IPS-NIHi11 (cell line): ENCODE measurements around the gene DLX4.

Experiments used
- DNase-seq: peaks from one replicate; pipeline ENCODE4 v3.0.0; 2012; ENCODE audit warnings: mixed read lengths, low spot score

DLX4 gene

GRCh38 chr17:50014471-50015088, 45.6 kb downstream of the DLX4 start:
- DNase-seq = no peak

GRCh38 chr17:50015146-50015545, 46.2 kb downstream of the DLX4 start:
- DNase-seq = no peak

- DNase-seq = no peak
Observed at GRCh38 chr17:50018909-50019308, 49.9 kb downstream of the DLX4 start.

DNA sequence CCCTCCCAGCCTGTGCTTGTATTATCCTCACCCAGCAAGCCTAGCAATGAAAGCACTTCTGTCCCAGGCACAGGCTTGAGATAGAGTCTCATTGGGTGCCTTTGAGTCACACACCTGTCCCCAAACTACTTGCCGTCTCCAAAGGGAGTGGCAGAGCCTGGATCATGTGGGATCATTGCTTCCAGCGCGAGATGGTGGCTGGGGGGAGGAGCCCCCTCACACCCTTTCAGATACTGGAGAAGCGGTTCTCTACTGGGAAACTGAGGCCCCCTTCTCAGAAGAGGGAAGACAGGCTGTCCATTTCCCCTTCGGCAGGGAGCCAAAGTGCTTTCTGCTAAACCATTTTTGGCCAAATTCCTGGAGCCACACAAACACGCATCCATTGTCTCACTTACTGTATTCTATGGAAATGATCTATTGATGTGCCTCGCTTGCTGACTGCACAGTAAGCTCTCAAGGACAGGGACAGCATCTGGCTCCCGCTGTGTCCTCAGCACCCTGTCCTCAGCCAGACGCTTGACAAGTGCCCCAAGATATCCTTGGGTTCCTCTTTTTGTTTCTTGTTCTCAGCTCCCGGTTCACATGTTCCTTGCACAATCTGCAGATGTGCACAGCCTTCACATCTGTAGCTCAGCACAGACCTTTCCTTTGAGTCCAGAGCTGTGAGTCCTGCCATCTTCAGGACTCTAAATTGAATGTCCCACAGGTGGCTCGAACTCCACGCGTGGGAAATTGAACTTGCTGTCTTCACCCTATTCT, 52.0 kb downstream of the DLX4 start:
- no peak for DNase-seq

- DNase-seq = no peak
Observed at GRCh38 chr17:50021681-50022370, 52.8 kb downstream of the DLX4 start.

DNA sequence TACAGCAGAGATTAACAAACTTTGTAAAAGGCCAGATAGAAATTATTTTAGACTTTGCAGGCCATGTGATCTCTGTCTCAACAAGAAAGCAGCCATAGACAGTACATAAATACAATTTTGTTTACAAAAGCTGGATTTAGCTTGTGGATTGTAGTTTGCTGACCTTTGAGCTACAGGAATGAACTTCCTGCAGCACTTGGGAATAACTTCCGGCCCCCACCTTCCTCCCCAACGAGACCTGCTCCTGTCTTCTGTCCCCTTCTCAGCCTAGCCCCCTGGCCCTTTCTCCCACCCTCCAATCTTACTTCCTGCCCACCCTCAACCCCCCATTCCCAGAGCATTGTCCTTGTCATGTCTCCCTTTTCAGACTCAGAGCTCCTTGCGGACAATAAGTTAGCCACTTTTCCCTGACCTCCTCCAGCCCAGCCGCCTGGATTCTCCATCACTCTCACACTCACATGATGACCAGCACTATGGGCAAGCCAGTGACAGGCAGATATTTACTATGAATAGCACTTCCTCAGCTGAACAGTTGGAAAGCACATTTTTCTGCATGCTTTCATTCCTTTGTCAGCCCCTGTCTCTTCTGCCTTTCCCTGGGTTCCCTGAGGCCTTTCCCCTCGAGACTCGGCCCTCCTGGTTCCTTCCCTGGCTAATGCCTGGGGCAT, 53.6 kb downstream of the DLX4 start:
- no peak for DNase-seq

- no peak for DNase-seq
Observed at GRCh38 chr17:50023520-50023919, 54.5 kb downstream of the DLX4 start.
